NCI-H460 (cell line): ENCODE results near the gene MAP3K13. TPM values are rescaled to one million over a fixed set of nuclear protein-coding genes. Genes with fewer than 3 reads are reported as not detected.
"Not testable (repeated sequence)": the region's sequence is repeated elsewhere in the genome, so short reads cannot be mapped to it uniquely, and the experiment has no call there.

ENCODE experiments used
- DNase-seq: peaks from one replicate; pipeline ENCODE4 v3.0.0-alpha.2; 2016; ENCODE audit warnings: low read depth; ENCODE audit errors: extremely low read depth
- total RNA-seq: library from RNA; depleted of rRNA; stranded (reverse); fragments of >200 nt; shearing (Covaris generic); gene quantifications from 2 replicates; pipeline ENCODE4 v1.2.3, GENCODE V29; 2014

MAP3K13 gene
- total RNA-seq, 1 experiment from 2014 or later: 37.1 TPM

DNA sequence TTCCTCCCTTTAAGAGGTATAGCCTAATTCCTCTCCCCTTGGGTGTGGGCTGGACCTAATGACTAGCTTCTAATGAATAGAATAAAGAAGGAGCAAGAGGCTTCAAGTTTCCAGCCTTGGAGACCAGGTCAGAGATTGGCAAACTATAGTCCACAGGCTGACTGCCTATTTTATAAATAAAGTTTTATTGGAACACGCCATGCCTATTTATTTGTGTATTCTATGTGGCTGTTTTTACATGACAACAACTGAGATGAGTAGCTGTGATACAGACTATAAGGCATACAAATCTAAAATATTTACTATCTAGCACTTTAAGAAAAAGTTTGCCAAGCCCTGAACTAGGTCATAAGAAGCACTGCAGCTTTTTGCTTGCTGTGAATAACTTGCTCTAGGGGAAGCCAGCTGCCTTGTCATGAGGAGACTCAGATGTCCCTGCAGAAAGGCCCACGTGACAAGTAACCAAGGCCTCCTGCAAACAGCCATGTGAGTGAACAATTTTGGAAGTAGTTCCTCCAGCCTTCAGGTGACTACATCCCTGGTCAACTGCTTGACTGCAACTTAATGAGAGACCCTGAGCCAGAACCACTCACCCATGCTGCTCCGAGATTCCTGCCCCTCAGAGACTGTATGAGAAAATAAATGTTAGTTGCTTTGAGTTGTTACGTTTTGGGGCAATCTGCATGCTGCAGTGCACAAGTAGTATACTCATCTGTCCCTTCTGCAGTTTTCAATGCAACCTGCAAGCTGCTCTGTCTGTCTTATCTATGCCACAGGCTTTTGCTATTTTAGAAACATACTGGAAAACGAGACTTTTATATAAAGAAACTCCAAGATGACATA, 21.1 kb upstream of the MAP3K13 start:
- DNase-seq: no peak

DNA sequence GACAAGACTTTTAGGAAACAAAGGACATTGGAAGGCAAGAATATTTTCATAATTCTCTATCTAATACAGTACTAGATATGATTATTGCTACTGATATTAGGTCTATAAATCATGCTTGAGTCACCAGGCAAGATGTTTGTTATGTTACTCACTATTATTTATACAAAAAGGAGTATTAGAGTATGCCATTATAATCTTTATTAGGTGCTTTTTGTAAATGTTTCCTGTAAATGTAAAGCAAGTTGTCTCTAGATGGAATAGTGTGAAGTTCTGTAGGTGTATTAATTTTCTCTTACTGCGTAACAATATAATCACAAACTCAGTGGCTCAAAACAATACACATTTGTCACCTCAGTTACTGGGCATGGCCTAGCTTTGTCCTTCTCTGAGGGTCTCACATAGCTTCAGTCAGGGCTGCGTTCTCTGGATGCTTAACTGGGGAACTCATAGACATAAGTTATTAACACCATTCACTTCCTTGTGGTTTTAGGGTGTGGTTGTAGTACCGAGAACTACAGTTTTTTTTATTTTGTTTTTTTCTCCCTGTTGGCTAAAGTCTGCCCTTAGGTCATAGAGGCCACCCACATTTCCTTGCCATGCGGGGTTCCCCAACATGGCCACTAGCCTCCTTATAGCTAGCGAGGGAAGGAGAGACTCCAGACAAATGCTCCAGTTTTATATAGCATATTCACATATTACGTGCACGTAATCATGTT, 20.3 kb upstream of the MAP3K13 start:
- DNase-seq: no peak

DNA sequence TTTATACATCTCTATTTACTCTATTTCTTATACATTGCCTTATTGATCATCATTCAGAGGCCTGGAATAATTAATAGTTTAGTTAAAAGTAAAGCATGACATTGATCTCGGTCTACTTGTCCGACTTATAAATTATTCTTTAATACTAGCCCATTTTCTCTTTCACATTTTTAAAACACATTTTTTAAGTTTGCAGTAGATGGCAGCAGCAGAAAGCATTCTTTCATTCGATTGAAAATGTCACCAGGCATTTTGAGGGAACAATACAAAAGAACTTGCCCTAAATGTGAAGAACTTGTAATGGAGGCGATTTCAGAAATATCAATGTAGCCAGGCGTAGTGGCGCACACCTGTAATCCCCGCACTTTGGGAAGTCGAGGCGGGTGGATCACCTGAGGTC, 15.5 kb upstream of the MAP3K13 start:
- no peak for DNase-seq

DNA sequence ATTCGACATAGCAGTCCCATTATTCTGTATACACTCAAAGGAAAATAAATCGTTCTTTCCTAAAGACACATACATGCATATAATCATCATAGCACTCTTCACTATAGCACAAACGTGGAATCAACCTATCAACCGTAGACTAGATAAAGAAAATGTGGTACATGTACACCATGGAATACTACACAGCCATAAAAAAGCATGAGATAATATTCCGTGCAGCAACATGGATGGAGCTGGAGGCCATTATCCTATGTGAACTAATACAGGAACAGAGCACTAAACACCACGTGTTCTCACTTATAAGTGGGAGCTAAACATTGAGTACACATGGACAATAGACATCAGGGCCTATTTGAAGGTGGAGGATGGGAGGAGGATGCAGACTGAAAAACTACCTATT, 12.1 kb upstream of the MAP3K13 start:
- DNase-seq: no peak

GRCh38 chr3:185351396-185351795, 11.5 kb upstream of the MAP3K13 start:
- DNase-seq: no peak

DNA sequence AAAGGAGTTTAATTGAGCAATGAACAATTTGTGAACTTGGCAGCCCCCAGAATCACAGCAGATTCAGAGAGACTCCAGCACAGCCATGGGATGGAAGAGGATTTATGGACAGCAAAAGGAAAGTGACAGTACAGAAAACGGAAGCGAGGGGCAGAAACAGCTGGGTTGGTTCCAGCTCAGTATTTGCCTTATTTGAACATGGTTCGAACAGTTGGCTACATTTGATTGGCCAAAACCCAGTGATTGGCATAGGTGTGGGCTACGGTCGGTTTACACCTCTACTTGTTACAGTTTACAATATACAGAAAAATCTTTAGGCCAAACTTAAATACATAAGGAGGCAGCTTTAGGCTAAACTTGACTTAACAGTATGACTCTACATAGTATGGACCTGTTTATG, 9.7 kb upstream of the MAP3K13 start:
- no peak for DNase-seq

DNA sequence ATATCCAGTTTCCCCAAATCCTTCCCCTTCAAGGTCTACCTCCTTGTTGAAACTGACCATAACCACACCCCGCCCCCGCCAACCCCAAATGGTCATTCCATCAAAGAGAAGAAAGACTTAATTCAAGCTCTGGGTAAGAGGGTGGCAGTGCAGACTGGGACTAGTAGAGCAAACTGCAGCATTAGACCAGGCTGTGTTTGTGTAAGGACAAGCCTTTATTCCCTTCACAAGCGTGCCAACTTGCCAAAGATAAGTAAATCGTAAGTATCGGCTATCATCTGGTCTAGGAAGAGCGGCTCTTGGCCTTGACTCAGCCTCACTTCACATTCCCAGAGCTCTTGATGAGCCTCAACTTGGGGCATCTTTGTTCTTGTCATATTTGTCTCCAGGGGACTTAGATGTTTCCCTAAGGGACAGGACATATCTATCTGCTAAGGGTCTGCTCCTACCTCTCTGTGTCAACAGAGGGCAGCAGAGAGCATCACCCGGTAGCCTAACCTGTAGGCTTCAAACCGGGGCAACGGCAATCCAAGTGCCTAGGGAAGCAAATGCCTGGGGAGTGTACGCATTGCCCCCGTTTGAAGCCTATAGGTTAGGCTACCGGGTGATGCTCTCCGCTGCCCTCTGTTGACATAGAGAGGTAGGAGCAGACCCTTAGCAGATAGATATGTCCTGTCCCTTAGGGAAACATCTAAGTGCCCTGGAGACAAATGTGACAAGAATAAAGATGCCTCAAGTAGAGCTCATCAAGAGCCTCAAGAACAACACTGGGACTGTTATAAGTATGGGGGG, 8.9 kb upstream of the MAP3K13 start:
- DNase-seq: peak; percentile 71

DNA sequence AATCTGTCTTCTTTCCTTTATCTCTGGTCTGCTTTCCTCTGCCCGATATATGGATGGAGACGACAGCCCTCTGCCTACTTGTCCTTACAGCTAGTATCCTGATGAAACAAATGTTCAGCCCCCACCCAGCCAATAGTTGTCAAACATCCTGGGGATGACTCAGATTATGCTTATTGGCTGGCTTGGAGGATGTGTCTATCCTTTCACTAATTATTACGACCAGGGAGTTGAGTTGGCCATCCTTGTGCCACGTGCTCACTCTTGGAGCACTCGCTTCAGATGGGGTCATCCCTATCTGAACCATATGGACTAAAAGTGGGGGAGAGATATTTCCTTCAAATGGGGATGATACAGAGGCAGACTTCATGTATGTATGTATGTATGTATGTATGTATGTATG, 6.4 kb upstream of the MAP3K13 start:
- no peak for DNase-seq

GRCh38 chr3:185361920-185362319, 1.0 kb upstream of the MAP3K13 start:
- no peak for DNase-seq

GRCh38 chr3:185363662-185364203, 797 bp downstream of the MAP3K13 start:
- no peak for DNase-seq

GRCh38 chr3:185365291-185366073, 2.5 kb downstream of the MAP3K13 start:
- DNase-seq: no peak

DNA sequence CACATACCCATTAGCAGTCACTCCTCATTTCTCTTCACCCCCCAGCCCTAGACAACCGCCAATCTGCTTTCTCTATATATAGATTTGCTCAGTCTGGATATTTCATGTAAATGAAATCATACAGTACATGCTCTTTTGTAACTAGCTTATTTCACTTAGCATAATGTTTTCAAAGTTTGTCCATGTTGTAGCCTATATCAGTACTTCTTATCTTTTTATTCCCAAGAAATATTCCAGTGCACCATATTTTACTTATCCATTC, 3.1 kb downstream of the MAP3K13 start:
- DNase-seq: no peak

DNA sequence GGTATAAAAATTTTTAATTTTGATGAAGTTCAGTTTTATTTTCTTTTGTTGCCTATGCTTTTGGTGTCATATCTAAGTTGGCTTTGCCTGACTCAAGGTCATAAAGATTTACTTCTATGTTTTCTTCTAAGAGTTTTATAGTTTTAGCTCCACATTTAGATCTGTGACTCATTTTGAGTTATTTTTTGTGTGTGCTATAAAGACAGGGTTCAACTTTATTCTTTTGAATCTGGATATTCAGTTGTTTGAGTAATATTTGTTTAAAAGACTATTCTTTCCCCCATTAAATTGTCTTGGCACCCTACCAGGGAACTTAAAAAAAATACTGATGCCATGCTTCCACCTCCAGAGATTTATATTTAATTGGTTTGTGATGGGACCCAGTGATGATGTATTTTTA, 4.0 kb downstream of the MAP3K13 start:
- DNase-seq: no peak

DNA sequence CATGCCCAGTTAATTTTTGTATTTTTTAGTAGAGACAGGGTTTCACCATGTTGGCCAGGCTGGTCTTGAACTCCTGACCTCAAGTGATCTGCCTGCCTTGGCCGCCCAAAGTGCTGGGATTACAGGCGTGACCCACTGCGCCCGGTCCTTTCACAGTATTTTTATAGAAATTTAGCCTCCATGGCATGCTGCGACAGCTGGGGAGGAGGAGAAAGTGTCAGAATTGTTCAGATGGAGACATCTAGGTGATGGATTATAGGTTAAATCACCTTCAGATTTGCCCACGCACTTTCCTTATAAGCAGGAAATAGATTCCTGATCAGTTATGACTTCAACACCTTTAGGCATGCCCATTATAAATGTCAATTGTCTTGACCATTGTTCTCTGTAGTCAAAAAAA, 7.4 kb downstream of the MAP3K13 start:
- DNase-seq: not testable (repeated sequence)

DNA sequence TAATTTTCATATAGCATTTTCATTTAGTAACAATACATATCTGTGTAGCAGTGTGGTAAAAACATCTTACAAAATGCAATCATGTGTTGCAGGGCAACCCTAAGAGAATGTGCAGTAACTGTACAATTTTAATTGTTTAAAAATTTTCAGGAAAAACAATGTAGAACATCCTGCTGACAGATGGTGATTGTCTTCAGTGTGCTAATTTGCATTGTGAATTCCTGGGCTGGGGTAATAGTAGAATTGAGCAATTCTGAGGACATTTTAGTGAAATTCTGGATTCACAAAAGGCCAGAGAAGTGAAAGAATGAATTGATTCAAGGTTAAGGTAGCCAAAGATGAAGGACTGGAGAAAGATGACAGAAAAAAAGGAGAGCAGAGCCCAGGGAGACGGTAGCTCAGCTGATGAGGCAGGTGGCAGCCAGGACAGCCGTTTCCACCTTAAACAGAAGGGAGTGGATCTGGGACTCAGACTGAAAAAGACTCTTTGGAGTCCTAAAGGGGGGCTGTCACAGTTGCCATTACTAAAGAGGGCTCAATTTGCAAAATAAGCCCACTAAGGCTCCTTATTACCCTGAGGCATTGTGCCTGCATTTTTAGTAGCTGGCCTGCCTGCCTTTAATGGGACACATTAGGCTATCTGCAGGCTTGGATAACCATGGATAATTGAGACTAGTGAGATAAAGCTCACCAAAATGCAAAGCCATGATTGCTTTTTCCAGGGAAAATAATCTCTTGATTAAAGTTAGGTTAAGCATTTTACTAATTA, 8.6 kb downstream of the MAP3K13 start:
- DNase-seq: no peak

DNA sequence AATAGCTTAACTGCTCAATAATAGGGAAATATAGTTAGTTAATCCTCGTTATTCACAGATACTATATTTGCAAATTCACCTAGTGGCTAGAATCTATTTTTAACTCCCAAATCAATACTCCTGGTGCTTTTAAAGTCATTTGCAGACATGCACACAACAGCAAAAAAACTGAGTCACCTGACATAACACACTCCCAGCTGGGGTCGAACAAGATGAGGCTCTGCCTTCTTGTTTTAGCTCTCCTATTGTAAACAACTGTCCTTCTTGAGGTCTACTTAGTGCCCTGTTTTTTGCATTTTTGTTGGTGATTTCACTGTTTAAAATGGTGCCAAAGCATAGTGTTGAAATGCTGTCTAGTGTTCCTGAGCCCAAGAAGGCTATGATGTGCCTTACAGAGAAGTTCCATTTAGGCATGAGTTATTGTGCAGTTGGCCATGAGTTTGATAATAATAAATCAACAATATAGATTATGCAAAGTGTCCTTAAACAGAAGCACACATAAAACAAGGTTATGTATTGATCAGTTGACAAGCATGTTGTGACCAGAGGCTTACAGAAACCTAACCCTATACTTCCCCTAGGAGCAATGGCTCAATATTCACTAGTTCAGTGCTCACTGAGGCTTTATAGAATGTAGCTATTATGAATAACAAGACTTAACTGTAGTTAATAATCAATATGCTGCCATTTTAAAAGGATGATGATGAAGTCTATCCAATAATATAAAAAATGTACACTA, 18.6 kb downstream of the MAP3K13 start:
- DNase-seq: no peak

GRCh38 chr3:185382154-185382553, 19.2 kb downstream of the MAP3K13 start:
- no peak for DNase-seq

GRCh38 chr3:185386515-185386914, 23.6 kb downstream of the MAP3K13 start:
- DNase-seq: not testable (repeated sequence)

- no peak for DNase-seq
Measured at GRCh38 chr3:185387646-185388045, 24.7 kb downstream of the MAP3K13 start.
